ENCODE results near the gene SMPDL3B.

Gene SMPDL3B

GRCh38 chr1:27959792-27960603, 25.2 kb downstream of the SMPDL3B start, which contains the start of gene XKR8:
XKR8 (plus strand) TSS chr1:27959973; CDS start chr1:27960070, 97 bp downstream.
- Histone ChIP-seq H4K20me1 (ENCODE audit: control insufficient read depth, insufficient read depth, low read depth, low read length) (no peaks in the 10 kb centered on the region), H3K36me3 (ENCODE audit: control insufficient read depth, low read length) (no peaks in the 10 kb centered on the region), H3K9me3 (ENCODE audit: control insufficient read depth, insufficient read depth, low read length) (no peaks in the 10 kb centered on the region), H3F3A (ENCODE audit: control insufficient read depth, insufficient read depth) (no peaks in the 10 kb centered on the region; the same call in 1 of the 2 replicates), H3K79me2 (ENCODE audit: control insufficient read depth, low read length) (no peaks in the 10 kb centered on the region), H3K27me3 (ENCODE audit: control insufficient read depth, low read length) (no peaks in the 10 kb centered on the region), H3K4me2 (ENCODE audit: low read length) (peak within 1 kb of the TSS; percentile 100), H3K4me3 (ENCODE audit: low read length) (peak within 1 kb of the TSS; percentile 91), H3K9me2 (replicated peaks; ENCODE audit: control insufficient read depth, low read length) (no peaks in the 10 kb centered on the region), H3K4me1 (ENCODE audit: control insufficient read depth, low read length) (peaks cover 13% of the 10 kb centered on the region), H3K27ac (ENCODE audit: low read depth, low read length) (no peak within 1 kb of the TSS)
- TF ChIP-seq EZH2phosphoT487 (IDR thresholded peaks at IDR 0.05; ENCODE audit: borderline replicate concordance, low read length) = no peak
- TF ChIP-seq CTCF (IDR thresholded peaks at IDR 0.05; ENCODE audit: low read depth, low read length, poor library complexity, severe bottlenecking) = peak; percentile 66

GRCh38 chr1:27960762-27961645, 26.2 kb downstream of the SMPDL3B start:
- Histone ChIP-seq H3K4me3 (ENCODE audit: low read length) (peak overlapping the region; percentile 91), H3K36me3 (ENCODE audit: control insufficient read depth, low read length) (no peaks in the 10 kb centered on the region), H4K20me1 (ENCODE audit: control insufficient read depth, insufficient read depth, low read depth, low read length) (no peaks in the 10 kb centered on the region), H3K27ac (ENCODE audit: low read depth, low read length) (no peak overlapping the region), H3K4me1 (ENCODE audit: control insufficient read depth, low read length) (peaks cover 13% of the 10 kb centered on the region), H3K4me2 (ENCODE audit: low read length) (peak overlapping the region; percentile 100), H3K9me2 (replicated peaks; ENCODE audit: control insufficient read depth, low read length) (no peaks in the 10 kb centered on the region), H3F3A (ENCODE audit: control insufficient read depth, insufficient read depth) (no peaks in the 10 kb centered on the region; the same call in 1 of the 2 replicates), H3K27me3 (ENCODE audit: control insufficient read depth, low read length) (no peaks in the 10 kb centered on the region), H3K79me2 (ENCODE audit: control insufficient read depth, low read length) (no peaks in the 10 kb centered on the region), H3K9me3 (ENCODE audit: control insufficient read depth, insufficient read depth, low read length) (no peaks in the 10 kb centered on the region)
- TF ChIP-seq EZH2phosphoT487 (IDR thresholded peaks at IDR 0.05; ENCODE audit: borderline replicate concordance, low read length) (no peak), CTCF (IDR thresholded peaks at IDR 0.05; ENCODE audit: low read depth, low read length, poor library complexity, severe bottlenecking) (no peak)

- H3K36me3 ChIP-seq (ENCODE audit: control insufficient read depth, low read length) = no peaks in the 10 kb centered on the region
- H3F3A ChIP-seq (ENCODE audit: control insufficient read depth, insufficient read depth) = no peaks in the 10 kb centered on the region; the same call in 1 of the 2 replicates
- no peaks in the 10 kb centered on the region for H3K9me2 ChIP-seq (replicated peaks; ENCODE audit: control insufficient read depth, low read length)
- no peaks in the 10 kb centered on the region for H3K27me3 ChIP-seq (ENCODE audit: control insufficient read depth, low read length)
- TF ChIP-seq EZH2phosphoT487 (IDR thresholded peaks at IDR 0.05; ENCODE audit: borderline replicate concordance, low read length) (no peak), CTCF (IDR thresholded peaks at IDR 0.05; ENCODE audit: low read depth, low read length, poor library complexity, severe bottlenecking) (no peak)
- H3K79me2 ChIP-seq (ENCODE audit: control insufficient read depth, low read length) = no peaks in the 10 kb centered on the region
- H4K20me1 ChIP-seq (ENCODE audit: control insufficient read depth, insufficient read depth, low read depth, low read length) = no peaks in the 10 kb centered on the region
- H3K4me2 ChIP-seq (ENCODE audit: low read length) = no peak overlapping the region
- no peak overlapping the region for H3K27ac ChIP-seq (ENCODE audit: low read depth, low read length)
- no peaks in the 10 kb centered on the region for H3K9me3 ChIP-seq (ENCODE audit: control insufficient read depth, insufficient read depth, low read length)
- H3K4me1 ChIP-seq (ENCODE audit: control insufficient read depth, low read length) = peaks cover 13% of the 10 kb centered on the region
- no peak overlapping the region for H3K4me3 ChIP-seq (ENCODE audit: low read length)
Measured at GRCh38 chr1:27961646-27962221, 26.9 kb downstream of the SMPDL3B start.
